NCI-H2196 (cell line): ENCODE results near the gene ASCL2.

Experiments
- DNase-seq: peaks from one replicate; lab custom pipeline; 2025; ENCODE audit not compliant: unreplicated experiment; lab: John Stamatoyannopoulos, UW

The ASCL2 gene

DNA sequence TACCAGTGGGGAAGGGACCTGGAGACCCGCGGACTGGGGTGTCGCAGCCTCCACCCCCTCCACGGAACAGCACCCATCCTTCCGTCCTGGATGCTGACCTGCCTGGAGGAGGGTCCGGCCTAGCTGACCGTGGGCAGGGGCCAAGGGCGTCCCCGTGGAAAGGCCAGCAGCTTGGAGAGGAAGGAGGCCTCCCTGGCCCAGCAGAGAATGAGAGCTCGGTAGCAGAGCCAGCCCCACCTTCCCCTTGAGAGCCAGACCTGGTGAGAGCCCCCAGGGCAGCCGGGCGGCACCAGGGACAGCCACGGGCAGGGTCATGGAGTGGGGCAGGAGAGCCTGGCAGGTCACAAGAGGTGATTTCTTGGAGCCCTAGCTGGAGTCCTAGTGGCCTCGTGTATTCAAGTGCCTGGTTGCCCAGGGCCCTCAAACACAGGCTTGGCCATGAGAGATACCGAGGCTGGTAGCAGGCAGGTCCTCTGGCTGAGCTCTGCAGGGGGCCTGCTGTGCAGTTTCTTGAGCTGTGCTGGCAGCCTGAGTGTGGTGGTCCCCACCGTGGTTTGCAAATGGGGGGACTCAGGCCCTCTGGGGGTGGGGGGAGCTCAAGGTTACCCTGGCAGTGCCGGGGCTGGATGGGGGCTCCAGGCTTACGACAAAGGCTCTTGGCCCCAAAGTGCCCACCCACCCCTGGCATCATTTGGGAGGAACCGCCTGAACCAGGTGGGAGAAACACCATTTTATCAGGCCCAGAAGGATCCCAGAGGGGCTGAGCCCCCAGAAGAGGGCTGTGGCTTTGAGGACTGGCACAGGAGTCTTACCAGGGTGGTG, 39.1 kb upstream of the ASCL2 start:
- DNase-seq: no peak

DNA sequence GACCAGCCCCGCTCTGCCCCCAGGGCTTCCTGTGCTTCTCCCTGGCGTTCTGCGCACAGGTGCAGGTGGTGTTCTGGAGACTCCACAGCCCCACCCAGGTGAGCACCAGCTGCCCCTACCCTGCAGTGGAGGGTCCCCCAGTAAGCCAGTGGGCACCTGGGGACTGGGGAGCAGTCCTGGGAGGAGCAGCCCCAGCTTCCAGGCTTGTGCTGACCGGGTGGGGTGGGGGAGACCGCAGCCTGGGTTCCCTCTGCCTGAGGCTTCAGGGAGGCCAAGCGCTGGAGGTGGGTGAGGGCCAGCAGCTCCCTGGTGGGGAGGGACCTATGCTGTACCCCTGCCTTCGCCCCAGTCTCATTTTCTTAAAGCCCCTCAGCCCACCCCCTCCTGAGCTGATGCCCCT, 38.3 kb upstream of the ASCL2 start:
- no peak for DNase-seq

DNA sequence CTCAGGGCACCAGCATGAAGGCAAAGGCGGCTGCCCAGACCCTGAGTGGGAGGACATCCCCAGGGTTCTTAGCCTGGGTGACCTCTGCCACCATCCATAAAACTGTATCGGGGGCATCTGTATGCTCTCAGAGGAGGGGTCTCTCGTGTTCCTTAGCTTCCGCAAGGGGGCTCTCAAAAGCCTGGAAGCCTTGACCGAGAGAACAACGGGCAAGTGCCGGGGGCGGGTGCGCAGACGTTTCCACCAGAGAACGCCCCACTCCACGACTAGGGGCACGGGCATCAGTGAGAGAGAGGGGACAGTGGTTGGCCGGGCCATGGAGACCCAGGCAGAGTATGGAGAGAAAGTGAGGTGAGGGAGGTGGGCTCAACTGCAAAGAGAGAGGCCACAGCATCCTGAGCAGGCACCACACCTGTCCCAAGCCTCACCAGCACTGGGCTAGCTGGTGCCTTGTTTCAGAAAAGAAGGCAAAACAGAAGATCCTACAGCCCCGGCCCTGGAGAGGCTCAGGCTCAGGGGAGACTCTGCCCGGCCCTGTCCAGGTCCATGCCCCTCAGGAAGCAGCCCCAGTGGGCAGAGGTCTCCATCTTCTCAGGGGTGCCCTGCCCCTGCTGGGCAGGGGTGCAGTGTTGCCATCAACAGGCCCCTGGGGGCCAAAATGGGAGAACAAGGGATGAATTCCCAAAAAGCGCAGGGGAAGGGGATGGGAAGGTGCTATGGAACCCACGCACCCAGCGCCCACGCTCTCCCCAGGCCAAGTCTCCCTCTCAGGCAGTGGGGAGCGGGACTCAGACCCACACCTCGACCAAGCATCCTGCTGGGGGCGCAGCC, 37.3 kb upstream of the ASCL2 start:
- DNase-seq: no peak

DNA sequence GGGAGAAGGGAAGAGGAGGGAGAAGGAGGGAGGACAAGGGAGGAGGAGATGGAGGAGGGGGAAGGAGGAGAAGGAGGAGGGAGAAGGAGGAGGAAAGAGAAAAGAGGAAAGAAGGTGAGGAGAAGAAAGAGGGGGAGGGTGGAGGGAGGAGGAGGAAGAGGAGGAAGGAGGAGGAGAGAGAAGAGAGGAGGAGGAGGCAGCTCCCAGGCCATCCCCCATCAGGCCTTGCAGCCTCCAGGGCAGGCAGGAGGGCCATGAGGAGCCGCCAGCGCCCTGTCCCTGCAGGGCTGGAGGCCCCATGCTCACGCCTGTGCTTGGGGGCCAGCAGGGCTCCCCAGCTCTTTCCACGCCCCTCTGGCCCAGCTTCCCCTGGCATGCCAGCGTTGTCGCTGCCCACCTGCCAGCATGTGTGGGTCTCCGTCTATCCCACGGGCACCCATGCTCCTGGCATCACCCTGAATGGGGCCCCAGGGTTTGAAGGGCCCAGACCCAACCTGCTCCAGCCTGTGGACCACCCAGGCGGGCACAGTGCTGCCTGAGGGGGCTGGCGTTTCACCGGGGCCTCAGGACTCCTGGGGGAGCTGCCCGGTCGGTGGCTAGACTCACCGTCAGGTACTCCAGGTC, 36.6 kb upstream of the ASCL2 start:
- no peak for DNase-seq

DNA sequence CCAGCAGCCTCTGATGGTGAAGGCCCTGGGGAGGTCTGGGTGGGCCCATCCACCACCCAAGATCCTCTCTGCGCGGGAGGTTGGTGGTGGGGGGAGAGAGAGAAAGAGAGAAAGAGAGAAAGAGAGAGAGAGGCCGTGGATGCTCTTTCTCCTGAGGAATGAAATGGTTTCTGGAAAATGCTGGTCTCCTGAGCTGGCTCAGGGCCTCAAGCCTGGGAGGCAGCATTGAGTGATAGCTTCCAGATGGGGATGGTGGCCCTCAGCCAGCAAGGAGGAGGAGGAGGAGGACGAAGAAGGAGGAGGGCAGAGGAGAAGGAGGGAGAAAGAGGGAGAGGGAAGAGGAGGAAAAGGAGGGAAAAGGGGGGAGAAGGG, 36.0 kb upstream of the ASCL2 start:
- no peak for DNase-seq

DNA sequence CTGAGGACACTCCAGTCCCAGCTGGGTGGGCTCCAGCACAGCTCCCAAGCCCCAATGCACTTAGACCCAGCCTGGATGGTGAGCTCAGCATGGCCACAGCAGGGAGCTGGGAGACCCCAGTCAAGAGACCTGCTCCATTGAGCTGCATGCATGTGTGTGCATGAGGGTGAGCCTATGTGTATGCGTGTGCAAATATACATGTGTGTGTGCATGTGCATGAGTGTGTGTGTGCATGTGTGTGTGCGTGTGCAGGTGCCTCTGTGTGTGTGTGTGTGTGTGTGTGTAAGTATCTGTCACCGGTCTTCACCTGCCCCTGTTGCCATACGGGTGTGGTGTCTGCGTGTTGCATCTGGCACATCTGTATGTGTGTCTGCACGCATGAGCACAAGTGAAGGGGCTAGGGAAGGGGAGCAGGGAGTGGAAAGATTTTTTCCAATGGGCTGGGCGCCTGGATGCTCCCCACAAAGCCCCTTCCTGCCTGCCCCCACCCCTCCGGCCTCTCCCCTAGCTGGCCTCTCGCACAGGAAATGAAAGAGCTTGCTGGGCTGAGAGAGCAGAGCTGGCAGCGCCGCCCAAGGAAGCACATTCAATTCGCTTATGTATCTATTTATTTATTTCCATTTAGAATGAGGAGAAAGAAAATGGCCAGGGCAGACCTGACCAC, 35.5 kb upstream of the ASCL2 start:
- no peak for DNase-seq

DNA sequence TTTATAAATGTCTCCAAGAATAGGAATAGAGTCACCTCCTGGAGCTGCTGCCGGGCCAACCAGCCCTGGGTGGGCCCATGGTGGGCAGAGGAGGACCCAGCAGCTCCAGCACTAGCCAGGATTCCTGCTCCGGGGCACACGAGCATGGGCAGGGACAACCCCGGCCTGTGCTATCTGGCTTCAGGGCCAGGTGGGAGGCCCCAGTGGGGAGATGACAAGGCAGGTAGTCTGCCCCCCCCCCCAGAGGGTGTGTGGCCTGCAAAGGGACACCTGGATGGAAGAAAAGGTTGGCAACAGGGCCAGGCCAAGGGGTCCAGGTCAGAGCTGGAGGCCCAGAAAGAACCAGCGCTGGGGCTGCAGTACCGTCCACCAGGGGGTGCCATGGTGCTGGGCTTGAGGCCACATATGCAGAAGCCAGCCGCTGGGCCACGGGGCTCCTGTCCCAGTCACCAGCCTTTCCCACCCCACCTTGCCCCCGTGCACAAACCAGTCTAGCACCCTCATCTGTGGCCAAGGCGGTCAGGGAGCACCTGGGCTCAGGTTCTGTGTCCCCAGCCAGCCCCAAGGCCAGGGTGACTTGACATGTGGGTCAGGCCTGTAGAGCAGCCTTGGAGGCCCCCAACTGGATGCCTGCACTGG, 34.9 kb upstream of the ASCL2 start:
- peak; percentile 75 for DNase-seq

DNA sequence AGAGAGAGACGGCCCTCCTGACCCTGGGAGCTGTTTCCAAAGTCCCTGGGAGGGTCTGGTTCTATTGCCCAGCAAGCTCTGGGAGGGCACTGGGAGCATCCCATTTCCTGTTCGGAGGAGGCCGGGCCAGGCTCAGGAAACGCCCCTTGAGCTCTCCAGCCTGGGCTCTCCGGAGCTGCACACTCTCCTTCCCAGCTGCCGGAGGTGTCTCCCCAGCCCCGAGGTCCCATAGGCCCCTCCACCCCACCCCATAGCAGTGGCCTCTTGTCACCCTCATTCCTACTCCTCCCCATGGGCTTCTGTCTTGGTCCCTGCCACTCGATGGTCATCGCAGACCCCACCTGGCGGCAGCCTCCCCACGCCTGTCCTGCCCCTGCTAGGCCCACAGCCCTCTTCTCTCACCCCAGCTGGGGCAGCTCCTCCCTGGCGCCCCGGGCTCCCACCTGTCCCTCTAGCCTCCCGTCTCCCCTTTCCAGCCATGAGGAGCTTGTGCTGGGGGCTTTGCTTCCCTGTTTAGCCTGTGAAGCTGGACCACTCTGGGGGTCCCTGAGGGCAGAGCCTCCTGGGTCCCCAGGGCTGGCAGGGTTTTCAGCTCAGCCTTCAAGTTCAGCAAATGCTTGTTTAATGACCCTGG, 34.2 kb upstream of the ASCL2 start:
- no peak for DNase-seq

DNA sequence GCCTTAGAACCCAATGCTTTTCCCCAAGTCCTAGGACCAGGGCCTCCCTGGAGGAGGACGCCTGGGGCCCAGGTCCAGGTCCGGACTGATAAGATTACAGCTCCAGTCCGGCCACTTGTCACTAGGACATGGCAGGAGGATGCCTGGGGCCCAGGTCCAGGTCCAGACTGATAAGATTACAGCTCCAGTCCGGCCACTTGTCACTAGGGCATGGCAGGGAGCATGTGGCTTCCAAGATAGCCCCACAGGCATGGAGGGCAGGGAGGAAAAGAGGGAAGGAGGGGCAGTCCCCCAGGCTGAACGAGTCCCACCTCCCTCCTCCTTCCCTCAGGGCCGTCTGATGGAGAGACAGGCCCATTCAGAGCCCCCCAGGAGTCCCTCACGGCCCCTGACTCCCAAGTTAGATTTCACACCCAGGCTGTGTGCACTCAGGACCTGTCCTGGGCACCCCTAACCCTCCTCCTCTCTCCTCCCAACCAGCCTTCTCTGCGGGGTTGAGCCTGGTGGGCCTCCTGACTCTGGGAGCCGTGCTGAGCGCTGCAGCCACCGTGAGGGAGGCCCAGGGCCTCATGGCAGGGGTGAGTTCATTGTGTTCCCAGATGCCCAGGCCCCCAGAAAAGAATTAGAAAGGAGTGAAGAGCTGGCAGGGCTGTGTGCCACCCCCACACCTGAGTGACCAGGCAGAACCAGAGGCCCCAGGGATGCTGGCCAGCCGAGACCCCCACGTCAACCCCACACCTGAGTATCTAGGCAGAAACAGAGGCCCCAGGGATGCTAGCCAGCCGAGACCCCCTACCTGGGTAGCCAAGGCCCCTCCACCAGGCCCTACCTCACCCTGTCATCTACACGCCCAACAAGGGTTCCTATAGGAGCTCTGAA, 33.5 kb upstream of the ASCL2 start:
- DNase-seq: no peak

DNA sequence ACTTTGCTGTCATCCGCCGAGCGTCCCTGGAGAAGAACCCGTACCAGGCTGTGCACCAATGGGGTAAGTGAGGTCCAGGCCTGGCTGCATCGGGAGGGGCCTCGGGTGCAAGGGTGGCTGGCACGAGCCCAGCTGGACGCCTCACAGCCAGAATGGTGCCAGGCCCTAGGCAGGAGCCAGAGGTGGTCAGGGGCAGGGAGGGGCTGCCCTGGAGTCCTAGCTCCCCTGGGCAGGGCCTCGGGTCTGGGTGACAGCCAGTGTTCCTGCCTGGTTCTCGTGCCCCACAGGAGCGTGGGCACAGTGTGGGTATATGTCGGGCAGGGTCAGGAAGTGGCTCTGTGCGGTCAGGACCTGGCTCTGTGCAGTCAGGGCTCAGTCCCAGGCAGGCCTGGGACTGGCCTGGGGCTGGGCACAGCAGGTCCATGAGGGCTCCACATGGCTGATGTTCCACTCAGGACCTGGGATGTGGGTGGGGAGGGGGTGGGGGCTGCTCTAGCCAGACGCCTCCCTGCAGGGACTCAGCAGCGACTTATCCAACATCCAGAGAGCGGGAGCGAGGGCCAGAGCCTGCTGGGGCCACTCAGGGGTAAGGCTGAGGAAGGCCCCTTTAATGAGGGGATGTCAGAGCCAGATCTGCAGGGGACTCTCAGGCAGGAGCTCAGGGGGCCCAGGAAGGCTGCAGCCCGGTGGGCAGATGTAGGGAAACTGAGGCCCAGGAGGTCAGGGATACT, 32.7 kb upstream of the ASCL2 start:
- DNase-seq: no peak

DNA sequence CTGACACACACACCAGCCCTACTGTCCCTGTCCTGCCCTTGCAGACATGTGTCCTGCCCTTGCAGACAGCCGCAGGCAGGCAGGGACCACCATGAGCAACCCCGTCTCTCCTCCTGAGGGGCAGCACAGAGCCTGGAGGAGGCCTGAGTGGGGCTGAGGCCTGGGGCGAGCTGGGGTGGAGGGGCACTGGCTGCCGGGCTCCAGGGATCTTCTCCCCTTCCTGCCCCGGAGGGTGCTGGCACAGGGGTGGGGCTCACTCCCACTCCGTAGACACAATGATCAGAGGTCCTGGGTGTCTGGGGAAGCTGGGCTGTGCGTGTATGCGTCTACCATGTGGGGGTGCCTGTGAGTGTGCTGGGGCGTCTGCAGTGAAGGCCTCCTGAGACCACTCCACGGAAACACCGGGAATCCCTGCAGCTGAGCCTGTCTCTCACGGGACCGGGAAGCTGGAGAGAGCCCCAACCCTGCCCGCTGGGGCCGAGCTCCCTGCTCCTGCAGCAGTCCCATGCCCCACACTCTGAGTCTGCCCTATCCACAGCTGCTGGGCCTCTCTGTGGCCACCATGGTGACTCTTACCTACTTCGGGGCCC, 32.0 kb upstream of the ASCL2 start:
- DNase-seq: no peak

DNA sequence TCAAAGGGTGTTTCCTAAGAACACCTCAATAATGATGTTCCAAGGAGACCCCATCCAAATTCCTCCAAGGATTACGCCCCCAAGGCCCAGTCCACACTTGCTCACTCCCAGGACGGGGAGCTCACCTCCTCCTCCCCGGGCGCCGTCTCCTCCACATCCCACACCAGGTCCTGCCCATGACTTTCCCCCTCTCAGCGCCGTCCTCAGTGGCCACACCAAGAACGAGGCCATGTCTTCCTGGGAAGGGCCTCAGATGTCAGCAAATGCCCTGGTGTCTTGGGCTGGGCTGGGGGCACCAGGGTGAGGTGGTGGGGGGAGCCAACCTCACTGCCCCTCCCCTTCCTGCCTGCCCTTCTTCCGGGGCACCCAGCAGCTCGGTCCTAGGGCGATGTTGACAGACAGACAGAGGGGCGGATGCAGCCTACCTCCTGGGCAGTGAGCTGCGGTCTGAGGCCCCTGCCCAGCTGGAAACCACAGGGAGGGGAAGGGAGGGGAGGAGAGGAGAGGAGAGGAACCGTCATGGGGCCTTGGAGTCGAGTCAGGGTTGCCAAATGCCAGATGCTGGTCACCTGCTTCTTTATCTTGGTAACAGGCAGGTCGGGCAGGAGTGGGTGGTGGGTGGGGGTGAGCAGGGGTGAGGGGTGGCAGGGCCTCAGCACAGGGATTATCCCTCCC, 31.4 kb upstream of the ASCL2 start, which contains the start of the genes C11orf21 and TSPAN32:
Gene C11orf21 (minus strand): TSS at position 288 of the 675 bp plus-strand sequence. CDS start 110 bp downstream, at position 178.
Gene TSPAN32 (plus strand): TSS at position 383 of the 675 bp plus-strand sequence. CDS start 137 bp downstream, at position 520.
- no peak for DNase-seq

DNA sequence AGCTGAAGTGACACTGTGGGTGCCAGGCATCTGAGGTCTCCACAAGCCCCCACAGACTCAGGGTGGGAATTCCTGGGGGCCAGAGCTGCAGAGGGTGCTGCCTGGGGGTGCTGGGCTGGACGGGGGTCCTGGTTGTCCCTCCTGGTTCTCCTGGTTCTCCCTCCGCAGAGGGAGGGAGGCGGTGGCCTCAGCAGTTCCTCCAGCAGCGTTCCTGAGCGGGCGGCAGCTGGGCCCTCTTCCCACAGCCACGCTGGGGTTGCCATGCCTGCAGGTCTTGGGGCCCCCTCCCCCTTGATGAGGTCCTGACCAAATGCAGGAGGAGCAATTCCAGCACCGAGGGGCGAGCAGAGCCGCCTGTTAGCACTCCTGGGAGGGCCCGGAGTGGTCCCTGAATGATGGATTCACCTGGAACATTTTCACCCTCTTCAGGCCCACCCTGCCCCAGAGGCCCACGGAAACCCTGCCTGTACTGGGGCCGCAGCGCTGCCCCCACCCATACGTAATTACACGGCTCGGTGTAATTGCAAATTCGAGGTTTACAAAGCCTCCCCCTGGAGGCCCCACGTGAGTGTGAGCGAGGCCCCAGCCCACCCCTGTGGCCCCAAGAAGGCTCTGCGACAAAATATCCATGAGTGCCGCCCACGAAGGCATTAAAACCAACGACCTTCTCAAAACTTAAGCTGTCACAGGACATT, 30.7 kb upstream of the ASCL2 start:
- DNase-seq: no peak

DNA sequence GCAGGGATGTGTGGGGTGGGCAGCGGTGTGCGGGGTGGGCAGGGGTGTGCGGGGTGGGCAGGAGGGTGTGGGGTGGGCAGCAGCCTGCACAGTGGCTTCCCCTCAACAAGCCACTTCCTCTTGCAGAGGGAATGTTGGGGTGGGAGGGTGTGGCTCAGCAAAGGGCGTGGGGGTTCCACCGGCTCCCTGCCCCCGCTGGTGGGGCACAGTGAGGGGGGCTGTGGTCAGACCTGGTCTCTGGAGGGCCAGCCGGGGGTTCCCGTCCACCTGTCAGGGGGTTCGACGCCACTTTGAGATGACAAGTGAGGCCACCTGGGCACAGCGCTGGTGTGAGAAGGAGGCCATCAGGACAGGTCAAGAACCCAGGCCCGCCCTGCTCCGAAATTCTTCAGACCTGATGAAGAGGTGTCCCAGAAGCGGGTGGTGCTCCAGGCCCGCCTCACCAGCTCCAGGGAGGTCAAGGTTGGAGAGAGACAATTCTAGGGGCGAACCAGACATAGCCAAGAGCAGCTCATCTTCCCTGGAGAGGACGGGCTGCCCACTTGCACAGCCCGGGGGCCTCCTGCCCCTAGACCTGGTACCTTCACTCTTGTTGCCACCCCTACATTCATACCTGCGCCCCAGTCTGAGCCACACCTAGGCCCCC, 30.0 kb upstream of the ASCL2 start:
- DNase-seq: no peak

DNA sequence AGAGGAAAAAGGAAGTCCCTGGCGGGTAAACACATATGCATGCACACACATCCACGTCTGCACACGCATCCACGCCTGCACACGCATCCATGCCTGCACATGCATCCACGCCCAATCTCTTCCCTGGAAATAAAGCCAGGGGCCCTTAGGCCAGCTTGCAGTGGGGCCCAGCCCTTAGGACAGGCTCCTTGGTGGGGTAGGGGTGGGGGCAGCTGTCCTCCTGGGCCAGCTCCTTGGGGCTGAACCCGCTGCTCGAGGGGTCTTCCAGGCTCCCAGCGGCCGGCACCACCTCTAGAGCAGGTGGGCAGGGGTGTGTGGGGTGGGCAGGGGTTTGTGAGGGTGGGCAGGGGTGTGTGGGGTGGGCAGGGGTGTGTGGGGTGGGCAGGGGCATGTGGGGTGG, 29.4 kb upstream of the ASCL2 start:
- DNase-seq: no peak
